ENCODE results near the gene DSE.

Gene DSE

GRCh38 chr6:116444575-116444974 is 73.8 kb downstream of the DSE start:
- FAIRE-seq: no peak
- no peak for DNase-seq (ENCODE audit: insufficient read length, low spot score)
- no peak for TF ChIP-seq POLR2A (IDR thresholded peaks at IDR 0.05; ENCODE audit: low read depth, low read length)

DNA sequence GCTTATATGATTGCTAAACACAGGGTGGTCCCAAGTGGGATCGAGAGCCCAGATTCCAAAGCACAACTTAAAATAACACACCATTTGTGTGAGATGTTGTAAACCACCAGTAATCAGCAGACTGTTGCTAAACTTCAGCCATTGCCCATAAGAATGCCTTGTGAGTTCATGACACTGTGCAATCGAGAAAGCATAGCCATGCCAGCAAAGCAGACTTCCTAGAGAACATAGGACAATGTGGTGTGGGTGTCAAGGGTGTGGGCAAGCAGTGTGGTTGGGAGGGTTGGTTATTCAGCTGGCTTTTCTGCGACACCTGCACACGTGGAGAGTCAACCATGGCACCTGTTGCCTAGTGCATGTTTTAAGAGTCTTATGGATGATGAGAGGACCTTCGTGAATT is 74.4 kb downstream of the DSE start:
- no peak for DNase-seq (ENCODE audit: insufficient read length, low spot score)
- TF ChIP-seq POLR2A (IDR thresholded peaks at IDR 0.05; ENCODE audit: low read depth, low read length): no peak
- FAIRE-seq: no peak

- DNase-seq (ENCODE audit: insufficient read length, low spot score): no peak
- TF ChIP-seq POLR2A (IDR thresholded peaks at IDR 0.05; ENCODE audit: low read depth, low read length): no peak
- FAIRE-seq: no peak
Measured at GRCh38 chr6:116446399-116446798, 75.7 kb downstream of the DSE start.

- no peak for TF ChIP-seq POLR2A (IDR thresholded peaks at IDR 0.05; ENCODE audit: low read depth, low read length)
- no peak for FAIRE-seq
- no peak for DNase-seq (ENCODE audit: insufficient read length, low spot score)
Measured at GRCh38 chr6:116447052-116447451, 76.3 kb downstream of the DSE start.

DNA sequence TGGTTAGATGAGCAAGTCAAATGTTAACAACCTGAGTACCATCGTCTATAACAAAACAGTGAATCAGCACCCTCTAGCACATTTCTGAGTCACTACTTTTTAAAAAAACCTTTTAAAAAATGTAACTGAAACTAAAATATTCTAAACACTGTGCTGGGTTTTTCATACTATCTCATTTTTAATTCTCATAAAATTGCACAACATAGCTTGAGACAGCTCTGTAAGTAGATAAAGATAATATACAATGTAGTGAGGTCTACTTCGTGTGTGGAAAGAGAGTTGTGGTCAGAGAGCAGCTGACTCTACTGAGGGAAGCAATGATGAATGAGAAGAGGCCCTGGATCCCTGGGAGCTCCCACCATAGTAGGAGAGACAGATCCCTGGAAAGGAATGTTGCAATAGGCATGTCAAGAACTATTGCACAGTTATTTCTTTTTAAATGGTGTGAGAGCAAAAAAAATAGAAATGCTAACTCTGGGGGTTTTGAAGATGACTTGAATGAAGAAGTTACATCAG is 76.8 kb downstream of the DSE start:
- no peak for TF ChIP-seq POLR2A (IDR thresholded peaks at IDR 0.05; ENCODE audit: low read depth, low read length)
- DNase-seq (ENCODE audit: insufficient read length, low spot score) (peak; percentile 17), FAIRE-seq (peak; percentile 81)

DNA sequence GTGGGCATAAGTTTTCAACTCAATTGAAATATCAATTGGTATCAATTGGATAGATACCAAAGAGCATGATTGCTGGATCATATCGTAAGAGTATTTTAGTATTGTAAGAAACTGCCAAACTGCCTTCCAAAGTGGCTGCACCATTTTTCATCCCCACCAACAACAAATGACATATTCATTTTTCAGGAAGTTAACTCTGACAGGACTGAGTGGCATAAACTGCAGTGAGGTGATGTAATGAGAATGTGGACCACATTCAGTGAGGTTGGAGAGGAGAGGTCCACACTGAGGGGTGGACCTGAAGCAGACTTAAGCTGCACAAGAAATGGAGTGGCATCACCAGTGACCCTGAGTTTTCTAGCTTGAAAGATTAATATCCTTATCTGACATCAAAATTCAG is 78.8 kb downstream of the DSE start:
- DNase-seq (ENCODE audit: insufficient read length, low spot score) (no peak), FAIRE-seq (no peak)
- no peak for TF ChIP-seq POLR2A (IDR thresholded peaks at IDR 0.05; ENCODE audit: low read depth, low read length)

DNA sequence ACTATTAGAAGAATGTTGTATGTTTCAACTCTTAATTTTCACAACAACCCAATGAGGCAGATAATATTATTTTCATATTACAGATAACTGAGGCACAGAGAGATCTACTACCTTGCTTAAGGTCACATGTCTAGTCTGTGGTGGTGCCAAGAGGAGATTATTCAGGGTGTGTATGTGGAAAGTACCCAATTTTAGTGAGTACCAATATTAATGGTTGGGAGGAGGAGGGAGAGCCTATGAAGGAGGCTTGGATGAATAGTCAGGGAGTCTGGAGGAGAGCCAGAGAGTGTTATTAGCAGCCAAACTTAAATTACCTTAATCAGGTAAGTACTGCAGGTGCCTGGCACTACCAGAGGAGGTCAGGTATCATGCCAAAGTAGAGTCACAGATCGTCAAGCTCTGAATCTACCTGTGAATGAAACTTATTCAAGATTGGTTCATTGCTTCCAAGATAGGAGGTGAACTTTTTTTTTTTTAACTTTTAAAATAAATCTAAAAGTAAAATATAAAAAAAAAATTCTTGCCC is 79.5 kb downstream of the DSE start:
- FAIRE-seq: no peak
- TF ChIP-seq POLR2A (IDR thresholded peaks at IDR 0.05; ENCODE audit: low read depth, low read length): no peak
- DNase-seq (ENCODE audit: insufficient read length, low spot score): no peak

- FAIRE-seq (no peak), DNase-seq (ENCODE audit: insufficient read length, low spot score) (no peak)
- no peak for TF ChIP-seq POLR2A (IDR thresholded peaks at IDR 0.05; ENCODE audit: low read depth, low read length)
Measured at GRCh38 chr6:116450769-116451740, 80.3 kb downstream of the DSE start.

GRCh38 chr6:116451916-116452315 is 81.2 kb downstream of the DSE start:
- FAIRE-seq (no peak), DNase-seq (ENCODE audit: insufficient read length, low spot score) (no peak)
- TF ChIP-seq POLR2A (IDR thresholded peaks at IDR 0.05; ENCODE audit: low read depth, low read length): no peak

DNA sequence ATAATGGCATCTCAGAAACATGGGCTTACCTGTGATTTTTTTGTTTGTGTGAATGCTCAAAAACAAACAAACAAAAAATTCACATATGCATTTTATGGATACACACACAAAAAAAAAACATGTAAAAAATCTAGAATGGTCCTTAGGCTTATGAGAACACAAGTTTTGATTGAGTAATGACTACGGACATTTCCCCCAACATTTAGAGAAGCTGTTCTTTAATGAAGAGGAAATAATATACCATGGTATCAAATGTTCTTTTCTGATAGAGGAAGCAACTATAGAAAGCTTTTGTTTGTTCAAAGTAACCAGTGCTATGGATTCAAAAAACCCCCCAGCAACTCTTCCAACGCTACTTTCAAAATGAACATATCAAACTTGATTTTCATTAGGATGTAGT is 81.8 kb downstream of the DSE start:
- no peak for TF ChIP-seq POLR2A (IDR thresholded peaks at IDR 0.05; ENCODE audit: low read depth, low read length)
- FAIRE-seq (no peak), DNase-seq (ENCODE audit: insufficient read length, low spot score) (no peak)

GRCh38 chr6:116456106-116456505 is 85.4 kb downstream of the DSE start:
- DNase-seq (ENCODE audit: insufficient read length, low spot score) (no peak), FAIRE-seq (no peak)
- TF ChIP-seq POLR2A (IDR thresholded peaks at IDR 0.05; ENCODE audit: low read depth, low read length): no peak

- DNase-seq (ENCODE audit: insufficient read length, low spot score) (no peak), FAIRE-seq (no peak)
- no peak for TF ChIP-seq POLR2A (IDR thresholded peaks at IDR 0.05; ENCODE audit: low read depth, low read length)
Measured at GRCh38 chr6:116456927-116457326, 86.2 kb downstream of the DSE start.

- TF ChIP-seq POLR2A (IDR thresholded peaks at IDR 0.05; ENCODE audit: low read depth, low read length): no peak
- FAIRE-seq (no peak), DNase-seq (ENCODE audit: insufficient read length, low spot score) (no peak)
Measured at GRCh38 chr6:116458264-116458663, 87.5 kb downstream of the DSE start.

- FAIRE-seq: no peak
- no peak for TF ChIP-seq POLR2A (IDR thresholded peaks at IDR 0.05; ENCODE audit: low read depth, low read length)
Measured at GRCh38 chr6:116459927-116460326, 89.2 kb downstream of the DSE start.

More at GRCh38 chr6:116459927-116460326, 89.2 kb downstream of the DSE start:
- DNase-seq (ENCODE audit: insufficient read length, low spot score): no peak
